Measurements from ENCODE around the gene RNF130.

The RNF130 gene

GRCh38 chr5:180054226-180054625 lies 17.3 kb downstream of the RNF130 start:
- no peak for DNase-seq (ENCODE audit: low spot score)

GRCh38 chr5:180053061-180053602 lies 18.4 kb downstream of the RNF130 start:
- DNase-seq (ENCODE audit: low spot score): no peak

DNA sequence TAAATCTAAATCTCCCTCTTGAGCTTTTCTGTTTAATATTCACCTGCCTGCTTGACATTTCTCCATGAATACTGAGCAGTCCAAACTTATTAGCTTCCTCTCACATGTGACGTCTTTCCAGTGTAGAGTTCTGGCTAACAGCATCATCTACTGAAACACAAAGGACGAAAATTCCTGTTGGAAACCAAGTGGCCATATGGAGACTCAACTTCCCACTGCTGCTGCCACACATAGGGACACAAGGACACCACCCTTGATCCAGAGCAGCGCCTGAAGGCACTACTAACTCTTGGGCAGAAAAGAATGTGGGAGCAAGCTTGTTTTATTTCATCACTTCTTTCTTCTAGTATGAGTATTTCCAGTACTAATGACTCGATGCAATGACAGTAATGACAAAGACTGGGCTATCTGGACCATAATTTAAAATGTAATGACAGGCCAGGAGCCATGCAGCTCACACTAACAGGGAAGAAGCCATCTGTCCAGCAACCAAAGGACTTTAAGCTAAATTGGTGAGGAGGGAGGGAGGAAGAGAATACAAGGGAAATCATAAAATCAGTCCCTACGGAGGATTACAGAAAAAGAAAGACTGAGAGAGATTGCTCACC lies 19.2 kb downstream of the RNF130 start:
- no peak for DNase-seq (ENCODE audit: low spot score)

- DNase-seq (ENCODE audit: low spot score): no peak
Measured at GRCh38 chr5:180050121-180050940, 21.2 kb downstream of the RNF130 start.

- no peak for DNase-seq (ENCODE audit: low spot score)
Measured at GRCh38 chr5:180049185-180049548, 22.4 kb downstream of the RNF130 start.

- DNase-seq (ENCODE audit: low spot score): no peak
Measured at GRCh38 chr5:180047667-180048066, 23.9 kb downstream of the RNF130 start.

GRCh38 chr5:180046656-180047055 lies 24.9 kb downstream of the RNF130 start:
- DNase-seq (ENCODE audit: low spot score): no peak

GRCh38 chr5:180045889-180046499 lies 25.6 kb downstream of the RNF130 start:
- DNase-seq (ENCODE audit: low spot score): no peak

GRCh38 chr5:180043377-180043776 lies 28.2 kb downstream of the RNF130 start:
- no peak for DNase-seq (ENCODE audit: low spot score)

GRCh38 chr5:180041301-180042274 lies 30.0 kb downstream of the RNF130 start:
- no peak for DNase-seq (ENCODE audit: low spot score)

DNA sequence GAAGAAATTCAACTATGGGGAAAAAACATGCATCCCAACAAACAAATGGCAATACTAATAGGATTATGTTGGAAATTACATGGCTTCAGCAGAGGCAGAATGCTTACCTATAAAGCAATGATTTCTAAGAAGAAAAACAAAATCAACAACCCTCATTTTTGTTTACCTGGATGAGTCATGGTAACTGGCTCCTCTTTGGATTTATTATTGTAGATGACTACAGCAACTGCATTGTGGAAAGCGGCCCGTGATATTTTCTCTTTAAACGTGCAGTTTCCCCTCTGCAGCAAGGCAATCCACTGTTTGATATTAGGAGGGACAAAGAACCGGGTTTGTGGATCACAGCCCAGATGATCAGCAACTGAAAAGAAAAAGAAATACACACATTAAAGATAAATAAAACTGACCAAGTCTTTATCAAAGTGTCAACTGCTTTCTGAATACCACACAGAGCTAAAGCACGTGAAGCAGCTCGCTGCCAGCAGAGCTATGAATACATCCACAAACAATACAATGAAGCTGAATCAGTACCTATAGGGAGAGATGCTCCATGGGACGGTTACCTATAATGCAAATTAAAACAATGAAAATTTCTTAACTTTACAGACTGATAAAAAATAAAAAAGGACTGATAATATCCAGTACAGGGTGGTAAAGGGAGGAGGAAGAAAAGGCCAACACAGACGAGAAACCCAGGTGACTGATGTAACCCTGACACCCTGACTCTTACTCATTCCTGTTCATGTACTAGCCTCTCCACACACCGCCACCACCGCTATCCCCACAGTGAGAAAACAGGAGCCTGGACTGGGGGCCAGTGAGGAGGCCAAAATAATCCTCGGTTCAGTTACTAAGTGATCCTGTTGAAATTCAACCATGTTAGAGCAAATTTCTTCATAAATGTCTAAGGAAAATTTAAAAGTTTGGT lies 31.0 kb downstream of the RNF130 start:
- DNase-seq (ENCODE audit: low spot score): no peak

DNA sequence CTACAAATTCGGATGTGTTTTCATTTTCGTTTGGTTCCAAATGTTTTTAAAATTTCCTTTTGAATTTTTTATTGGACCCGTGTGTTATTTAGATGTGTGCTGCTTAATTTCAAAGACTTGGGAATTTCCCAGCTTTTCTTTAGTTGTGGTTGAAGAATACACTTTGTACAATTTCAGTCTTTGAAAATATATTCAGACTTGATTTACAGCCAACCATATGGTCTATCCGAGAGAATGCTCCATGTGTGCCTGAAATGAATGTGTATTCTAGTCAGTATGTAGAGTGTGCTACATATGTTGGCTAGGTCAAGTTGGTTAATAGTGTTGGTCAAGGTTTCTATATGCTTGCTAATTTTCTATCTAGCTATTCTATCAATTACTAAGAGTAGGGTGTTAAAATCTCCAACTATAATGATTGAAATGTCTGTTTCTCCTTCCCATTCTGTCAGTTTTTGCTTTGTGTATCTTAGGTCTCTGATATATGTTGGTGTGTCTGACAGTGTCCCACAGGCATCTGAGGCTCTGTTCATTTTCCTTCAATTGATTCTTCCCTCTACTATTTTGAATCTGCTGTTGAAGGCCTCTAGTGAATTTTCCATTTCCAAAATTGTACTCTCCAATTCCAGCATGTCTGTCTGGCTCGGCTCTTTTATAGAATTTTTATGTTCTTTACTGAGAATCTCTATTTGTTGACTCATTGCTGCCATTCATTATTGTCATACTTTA lies 36.2 kb downstream of the RNF130 start:
- DNase-seq (ENCODE audit: low spot score): no peak

- DNase-seq (ENCODE audit: low spot score): no peak
Measured at GRCh38 chr5:180034564-180034963, 37.0 kb downstream of the RNF130 start.

- DNase-seq (ENCODE audit: low spot score): no peak
Measured at GRCh38 chr5:180027459-180028089, 44.0 kb downstream of the RNF130 start.

GRCh38 chr5:180026734-180027458 lies 44.7 kb downstream of the RNF130 start:
- no peak for DNase-seq (ENCODE audit: low spot score)

DNA sequence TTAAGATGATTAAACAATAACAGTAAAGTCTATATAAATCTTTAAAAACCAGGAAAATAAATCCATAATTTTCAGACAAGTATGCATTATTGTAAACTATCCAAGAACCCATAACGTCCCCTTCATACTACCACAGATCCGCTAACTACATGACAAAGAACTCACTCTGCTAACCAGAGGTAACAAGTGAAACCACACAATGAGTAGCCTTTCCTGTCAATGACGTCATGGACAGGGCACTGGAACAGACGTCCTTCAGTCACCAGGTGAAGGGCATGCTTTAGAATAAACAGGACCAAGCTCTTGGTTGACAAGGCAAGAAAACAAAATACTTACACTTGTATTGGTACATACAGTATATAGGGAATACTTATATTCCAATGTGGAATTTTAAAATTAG lies 45.2 kb downstream of the RNF130 start:
- no peak for DNase-seq (ENCODE audit: low spot score)

GRCh38 chr5:180021900-180022299 lies 49.7 kb downstream of the RNF130 start:
- DNase-seq (ENCODE audit: low spot score): no peak

DNA sequence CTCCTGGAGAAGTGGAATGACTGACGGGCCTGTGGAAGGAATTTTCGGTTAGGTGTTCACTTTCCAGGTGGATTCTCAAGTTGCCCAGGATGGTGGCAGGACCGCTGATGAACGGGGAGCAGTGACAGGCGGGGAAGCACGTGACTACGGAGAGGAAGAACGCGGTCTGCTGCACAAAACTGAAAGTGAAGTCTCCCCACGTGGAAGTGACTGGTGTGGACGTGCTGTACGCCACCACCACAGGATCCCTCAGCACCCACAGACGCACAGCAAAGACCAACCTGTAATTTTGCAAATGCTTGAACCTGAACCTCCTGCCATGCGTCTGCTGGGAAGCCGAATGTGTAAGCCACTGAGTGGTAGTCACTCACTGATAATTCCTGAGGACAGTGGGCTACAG lies 51.4 kb downstream of the RNF130 start:
- no peak for DNase-seq (ENCODE audit: low spot score)
